ENCODE results near the gene HIGD1B. TPM values are rescaled to one million over a fixed set of nuclear protein-coding genes. Genes with fewer than 3 reads are reported as not detected.

The HIGD1B gene
- total and polyA plus RNA-seq, 2 of the 13 experiments (the other 11 are each of a cell fraction or from before 2014, with no cell fraction given), result not detected

GRCh38 chr17:44854192-44854591, 6.5 kb downstream of the HIGD1B start:
- ChIA-PET POLR2A (no interaction called here), CTCF (ENCODE audit: low intra/inter-chr PET ratio, low total read pairs) (no interaction called here)
- Histone ChIP-seq H3K36me3 (replicated peaks in 1 of 2; ENCODE audit: control insufficient read depth in 1 of 2, insufficient read depth in 2 of 2, low read length in 2 of 2) (peaks cover 56 to 89% of the 10 kb centered on the region in 2 experiments), H3K27ac (ENCODE audit: extremely low read length, insufficient read depth, low read length) (no peak overlapping the region), H4K20me1 (ENCODE audit: insufficient read depth, low read length) (no peaks in the 10 kb centered on the region; the same call in 1 of the 2 replicates), H3K79me2 (ENCODE audit: insufficient read depth, low read length) (no peaks in the 10 kb centered on the region), H3K4me1 (ENCODE audit: insufficient read depth, low read length) (no peaks in the 10 kb centered on the region), H3K4me2 (ENCODE audit: low read depth, low read length) (no peak overlapping the region), H3K4me3 (replicated peaks in 1 of 3; ENCODE audit: insufficient read depth in 1 of 3, low read depth in 2 of 3, low read length in 3 of 3) (no peak overlapping the region), H3K27me3 (ENCODE audit: control insufficient read depth in 1 of 2, insufficient read depth in 2 of 2, low read length in 2 of 2) (no peaks in the 10 kb centered on the region), H2AFZ (ENCODE audit: low read length) (no peak overlapping the region), H3K9ac (ENCODE audit: insufficient read depth, low read depth, low read length) (no peak overlapping the region), H3K9me3 (ENCODE audit: low read length) (no peaks in the 10 kb centered on the region)
- WGBS (ENCODE audit: low lambda C conversion rate), result 98% methylated on average over 5 of the region's 5 CpGs
- TF ChIP-seq GABPB1 (CRISPR knock-in tag; IDR thresholded peaks at IDR 0.05) (no peak), ZNF512 (CRISPR knock-in tag; IDR thresholded peaks at IDR 0.05) (no peak), ZFP62 (CRISPR knock-in tag; IDR thresholded peaks at IDR 0.05) (no peak), ZNF496 (CRISPR knock-in tag; IDR thresholded peaks at IDR 0.05; ENCODE audit: insufficient replicate concordance) (no peak), ELF1 (CRISPR knock-in tag; IDR thresholded peaks at IDR 0.05) (no peak), IRF1 (CRISPR knock-in tag; IDR thresholded peaks at IDR 0.05; ENCODE audit: low read depth) (no peak), ZNF207 (IDR thresholded peaks at IDR 0.05; ENCODE audit: borderline replicate concordance) (no peak), DDIT3 (CRISPR knock-in tag; IDR thresholded peaks at IDR 0.05) (no peak), ZNF660 (CRISPR knock-in tag; IDR thresholded peaks at IDR 0.05; ENCODE audit: borderline replicate concordance, low read depth) (no peak), TGIF2 (CRISPR knock-in tag; IDR thresholded peaks at IDR 0.05) (no peak), ZNF501 (CRISPR knock-in tag; IDR thresholded peaks at IDR 0.05) (no peak), CEBPZ (IDR thresholded peaks at IDR 0.05; ENCODE audit: low read length) (no peak), CREM (IDR thresholded peaks at IDR 0.05) (no peak), CREM (CRISPR knock-in tag; IDR thresholded peaks at IDR 0.05) (no peak), REST (IDR thresholded peaks at IDR 0.05; ENCODE audit: borderline replicate concordance in 1 of 2, low read depth in 1 of 2, low read length in 2 of 2) (no peak)
- in situ Hi-C loops (cut with HindIII; ENCODE audit: extremely low pct_ligation_motif_present, low pct_unique_long_range_greater_than_20kb) (no loop called here), intact Hi-C loops (cut with micrococcal nuclease; ENCODE audit: unreplicated experiment) (no loop called here)
- BruUV-seq (replicated peaks), result no TSS peak
- FAIRE-seq (no peak), DNase-seq (ENCODE audit: low spot score) (no peak), ATAC-seq (no peak)

Measured in HepG2 (cell line).